ENCODE results near the gene FAS. TPM values are rescaled to one million over a fixed set of nuclear protein-coding genes. Genes with fewer than 3 reads are reported as not detected.
"Not testable (repeated sequence)": the region's sequence is repeated elsewhere in the genome, so short reads cannot be mapped to it uniquely, and the experiment has no call there.

FAS gene
- total RNA-seq, 1 experiment from 2014 or later, result 91.9 TPM

DNA sequence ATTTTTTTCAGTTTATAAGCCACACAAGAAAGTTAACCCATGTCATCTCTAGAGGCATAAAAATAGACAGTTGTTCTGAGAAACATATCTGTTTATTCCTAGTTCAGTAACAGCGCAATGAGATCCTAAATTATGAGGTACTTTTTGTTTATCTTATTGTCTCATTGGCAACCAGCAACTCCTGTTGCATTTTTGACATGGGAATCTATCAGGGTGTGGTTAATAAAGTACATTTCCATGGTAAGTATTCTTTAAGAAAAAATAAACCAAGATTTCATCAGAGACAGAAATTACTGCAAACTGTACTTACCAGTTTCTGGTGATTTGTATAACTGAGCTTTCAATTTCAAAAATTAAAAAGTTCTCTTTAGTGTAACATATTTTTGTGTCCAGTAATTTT, 9.0 kb downstream of the FAS start:
- Histone ChIP-seq H3K4me1 (ENCODE audit: low read length) (peaks cover 92% of the 10 kb centered on the region), H3K4me2 (ENCODE audit: low read depth, low read length, poor library complexity, severe bottlenecking) (peak overlapping the region; percentile 62), H3K9me3 (ENCODE audit: low read length) (no peaks in the 10 kb centered on the region), H3K9ac (ENCODE audit: low read length) (peak overlapping the region; percentile 49), H3K9me2 (replicated peaks; ENCODE audit: insufficient read depth, low read length) (no peaks in the 10 kb centered on the region), H4K20me1 (ENCODE audit: insufficient read depth, low read depth, low read length) (no peaks in the 10 kb centered on the region), H3K4me3 (ENCODE audit: low read length) (peak overlapping the region; percentile 46), H3K36me3 (ENCODE audit: insufficient read depth, low read length) (peaks cover 8% of the 10 kb centered on the region), H3K27me3 (ENCODE audit: low read length) (no peaks in the 10 kb centered on the region), H3K79me2 (ENCODE audit: low read length) (peaks cover 89% of the 10 kb centered on the region), H3K27ac (ENCODE audit: low read length) (peak overlapping the region; percentile 82), H2AFZ (ENCODE audit: low read length) (no peak overlapping the region)
- DNase-seq, result peak; percentile 52

DNA sequence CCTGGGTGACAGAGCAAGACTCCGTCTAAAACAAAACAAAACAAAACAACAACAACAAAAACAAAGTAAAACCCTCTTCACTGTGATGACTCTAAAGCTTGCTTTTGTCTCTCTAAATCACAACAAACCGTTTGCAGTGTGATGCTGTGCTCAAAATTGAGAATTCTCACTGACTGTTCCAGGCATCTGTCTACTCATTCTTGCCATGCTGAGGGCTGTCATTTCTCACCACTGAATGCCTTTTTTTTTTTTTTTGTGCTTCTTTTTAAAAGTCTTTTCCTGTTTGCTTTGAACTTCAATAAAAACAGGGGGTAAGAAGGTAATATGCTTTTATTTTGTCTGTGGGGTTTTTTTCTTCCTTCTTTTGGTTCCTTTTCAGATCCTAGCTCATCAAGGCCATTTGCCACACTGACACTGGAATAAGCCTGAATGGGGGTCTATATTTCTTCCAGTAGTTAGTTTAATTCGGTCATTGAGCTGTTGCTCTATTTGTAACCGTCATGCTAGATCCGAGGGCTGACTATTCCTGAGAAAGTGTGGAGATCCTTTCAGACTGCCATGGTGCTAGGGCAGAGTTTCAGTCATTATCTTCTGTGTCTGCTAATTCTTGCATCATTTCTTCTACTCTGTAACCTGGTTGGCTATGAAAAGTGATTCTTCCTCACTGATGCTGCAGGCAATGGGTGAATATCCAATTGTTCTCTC, 10.6 kb downstream of the FAS start:
- DNase-seq, result no peak
- peaks cover 79% of the 10 kb centered on the region for H3K79me2 ChIP-seq (ENCODE audit: low read length)
- H3K4me2 ChIP-seq (ENCODE audit: low read depth, low read length, poor library complexity, severe bottlenecking), result peak overlapping the region; percentile 62

DNA sequence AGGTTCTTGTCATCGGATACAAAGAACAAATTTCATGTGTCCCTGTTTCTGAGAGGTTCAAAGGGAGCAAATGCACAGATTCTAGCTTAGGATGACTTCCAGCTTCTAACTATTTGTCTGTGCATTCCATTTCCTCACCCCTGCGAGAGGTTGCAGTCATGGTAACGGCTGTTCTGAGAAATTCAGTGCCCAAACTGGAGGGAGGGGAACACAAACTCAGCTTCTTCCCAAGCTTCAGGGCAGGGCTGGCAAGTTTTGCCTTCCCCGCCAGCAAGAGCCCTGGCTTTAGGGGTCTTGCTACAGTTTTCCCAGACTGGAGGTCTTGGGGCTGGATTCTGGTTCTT, 11.1 kb downstream of the FAS start:
- no peak overlapping the region for H3K4me3 ChIP-seq (ENCODE audit: low read length)

More for the DNA sequence above, 10.6 kb downstream of the FAS start:
- no peaks in the 10 kb centered on the region for H4K20me1 ChIP-seq (ENCODE audit: insufficient read depth, low read depth, low read length)
- no peak overlapping the region for H3K4me3 ChIP-seq (ENCODE audit: low read length)
- peak overlapping the region; percentile 82 for H3K27ac ChIP-seq (ENCODE audit: low read length)
- peaks cover 77% of the 10 kb centered on the region for H3K4me1 ChIP-seq (ENCODE audit: low read length)
- no peaks in the 10 kb centered on the region for H3K27me3 ChIP-seq (ENCODE audit: low read length)
- no peaks in the 10 kb centered on the region for H3K9me2 ChIP-seq (replicated peaks; ENCODE audit: insufficient read depth, low read length)
- no peaks in the 10 kb centered on the region for H3K9me3 ChIP-seq (ENCODE audit: low read length)
- no peak overlapping the region for H2AFZ ChIP-seq (ENCODE audit: low read length)
- peaks cover 10% of the 10 kb centered on the region for H3K36me3 ChIP-seq (ENCODE audit: insufficient read depth, low read length)
- peak overlapping the region; percentile 49 for H3K9ac ChIP-seq (ENCODE audit: low read length)

DNA sequence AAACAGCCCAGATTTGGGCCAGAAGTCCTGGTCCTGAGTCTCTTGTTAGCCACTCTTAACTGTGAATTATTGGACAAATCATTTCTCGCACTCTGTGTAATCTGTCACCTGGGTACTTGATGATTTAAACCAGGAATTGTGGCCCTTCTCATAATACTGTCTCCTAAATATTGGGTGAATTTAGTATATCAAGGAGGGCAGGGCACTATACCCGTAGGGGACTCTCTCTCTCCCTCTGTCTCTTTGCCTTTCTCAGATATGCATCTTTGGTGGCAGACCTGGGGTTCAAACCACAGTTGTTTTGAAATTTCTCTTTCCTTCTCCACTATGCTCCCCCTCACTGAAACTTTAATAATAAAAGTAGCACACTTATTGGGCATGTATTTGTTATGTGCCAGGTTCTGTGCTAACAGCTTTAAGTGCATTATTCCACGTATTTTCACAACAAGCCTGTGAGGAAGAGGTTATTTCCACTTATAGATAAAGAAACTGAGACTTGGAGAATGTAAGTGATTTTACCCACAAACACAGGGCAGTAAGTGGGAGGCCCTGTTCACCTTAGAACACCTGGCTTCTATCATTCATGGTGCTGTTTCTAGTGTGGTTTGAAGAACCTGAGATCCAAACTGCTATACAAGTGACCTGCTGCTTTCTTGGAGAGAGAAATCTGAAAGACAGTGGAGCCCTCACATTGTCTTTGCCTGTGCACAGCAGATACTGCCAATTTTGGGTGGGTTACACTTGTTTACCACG, 11.8 kb downstream of the FAS start:
- peak overlapping the region; percentile 62 for H3K4me2 ChIP-seq (ENCODE audit: low read depth, low read length, poor library complexity, severe bottlenecking)
- H3K27ac ChIP-seq (ENCODE audit: low read length), result peak overlapping the region; percentile 82
- no peak overlapping the region for H3K4me3 ChIP-seq (ENCODE audit: low read length)
- H3K79me2 ChIP-seq (ENCODE audit: low read length), result peaks cover 77% of the 10 kb centered on the region
- H2AFZ ChIP-seq (ENCODE audit: low read length), result no peak overlapping the region
- H3K9ac ChIP-seq (ENCODE audit: low read length), result peak overlapping the region; percentile 49; the same call in 1 of the 2 replicates
- H3K27me3 ChIP-seq (ENCODE audit: low read length), result no peaks in the 10 kb centered on the region
- DNase-seq, result no peak
- no peaks in the 10 kb centered on the region for H3K9me2 ChIP-seq (replicated peaks; ENCODE audit: insufficient read depth, low read length)
- H3K9me3 ChIP-seq (ENCODE audit: low read length), result no peaks in the 10 kb centered on the region
- no peaks in the 10 kb centered on the region for H4K20me1 ChIP-seq (ENCODE audit: insufficient read depth, low read depth, low read length)
- peaks cover 65% of the 10 kb centered on the region for H3K4me1 ChIP-seq (ENCODE audit: low read length)
- peaks cover 10% of the 10 kb centered on the region for H3K36me3 ChIP-seq (ENCODE audit: insufficient read depth, low read length)

More for the DNA sequence above, 11.1 kb downstream of the FAS start:
- DNase-seq, result peak; percentile 42
- H3K9ac ChIP-seq (ENCODE audit: low read length), result peak overlapping the region; percentile 49; the same call in 1 of the 2 replicates
- H3K9me3 ChIP-seq (ENCODE audit: low read length), result no peaks in the 10 kb centered on the region
- peaks cover 79% of the 10 kb centered on the region for H3K79me2 ChIP-seq (ENCODE audit: low read length)
- no peaks in the 10 kb centered on the region for H3K27me3 ChIP-seq (ENCODE audit: low read length)
- no peaks in the 10 kb centered on the region for H4K20me1 ChIP-seq (ENCODE audit: insufficient read depth, low read depth, low read length)
- peak overlapping the region; percentile 62 for H3K4me2 ChIP-seq (ENCODE audit: low read depth, low read length, poor library complexity, severe bottlenecking)
- H3K27ac ChIP-seq (ENCODE audit: low read length), result peak overlapping the region; percentile 82
- no peaks in the 10 kb centered on the region for H3K9me2 ChIP-seq (replicated peaks; ENCODE audit: insufficient read depth, low read length)
- H3K4me1 ChIP-seq (ENCODE audit: low read length), result peaks cover 72% of the 10 kb centered on the region
- H3K36me3 ChIP-seq (ENCODE audit: insufficient read depth, low read length), result peaks cover 10% of the 10 kb centered on the region
- H2AFZ ChIP-seq (ENCODE audit: low read length), result no peak overlapping the region

DNA sequence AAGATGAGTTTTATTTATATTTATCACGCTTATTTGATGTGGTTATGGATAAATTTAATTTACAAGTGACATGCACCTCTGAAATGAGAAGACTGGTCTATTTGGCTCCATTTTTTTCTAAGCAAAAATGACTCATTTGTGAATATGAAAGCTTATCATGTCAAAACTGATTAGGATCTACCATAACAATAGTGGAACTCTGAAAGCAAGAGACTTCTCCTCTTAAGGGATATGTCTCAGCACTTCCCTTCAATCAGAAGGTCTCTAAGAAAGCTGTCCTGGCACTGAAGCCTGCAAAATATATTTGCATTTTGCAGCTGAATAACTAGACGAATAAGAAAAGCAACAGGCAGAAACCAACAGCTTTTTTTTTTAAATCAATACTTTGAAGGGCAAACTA, 12.7 kb downstream of the FAS start:
- DNase-seq, result peak; percentile 55
- peaks cover 55% of the 10 kb centered on the region for H3K4me1 ChIP-seq (ENCODE audit: low read length)

DNA sequence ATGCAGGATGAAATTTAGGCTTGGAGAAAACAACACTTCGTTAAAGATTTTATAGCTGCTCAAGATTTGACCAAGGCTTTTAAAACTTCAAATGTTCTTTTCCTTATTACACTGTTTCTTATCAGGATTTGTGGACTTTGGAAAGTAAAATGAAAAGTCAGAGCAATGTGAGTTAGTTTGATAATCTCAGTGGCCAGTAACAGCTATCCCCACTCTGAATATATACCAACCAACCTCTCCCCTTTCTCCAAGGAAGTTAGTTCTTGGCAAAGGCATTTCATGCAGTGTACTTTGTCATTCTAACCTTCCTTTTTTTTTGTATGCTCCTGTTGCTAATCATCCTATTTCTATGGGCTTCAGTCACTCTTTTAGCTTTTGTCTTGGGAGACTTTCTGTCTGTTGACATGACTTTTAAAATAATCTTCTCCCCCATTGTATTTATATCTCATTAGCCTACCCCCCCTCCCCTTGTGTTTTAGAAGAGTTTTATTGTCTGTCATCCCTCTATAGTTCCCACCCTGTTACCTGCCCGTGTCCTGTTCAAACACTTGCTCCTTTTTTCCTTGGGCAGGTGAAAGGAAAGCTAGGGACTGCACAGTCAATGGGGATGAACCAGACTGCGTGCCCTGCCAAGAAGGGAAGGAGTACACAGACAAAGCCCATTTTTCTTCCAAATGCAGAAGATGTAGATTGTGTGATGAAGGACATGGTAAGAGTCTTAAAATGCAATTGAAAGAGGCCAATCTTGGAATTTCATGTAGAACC, 16.7 kb downstream of the FAS start:
- DNase-seq, result no peak
- Histone ChIP-seq H3K9me2 (replicated peaks; ENCODE audit: insufficient read depth, low read length) (no peaks in the 10 kb centered on the region), H2AFZ (ENCODE audit: low read length) (no peak overlapping the region), H3K4me1 (ENCODE audit: low read length) (peaks cover 17% of the 10 kb centered on the region), H3K4me3 (ENCODE audit: low read length) (no peak overlapping the region), H3K79me2 (ENCODE audit: low read length) (peaks cover 34% of the 10 kb centered on the region), H3K4me2 (ENCODE audit: low read depth, low read length, poor library complexity, severe bottlenecking) (no peak overlapping the region), H3K9me3 (ENCODE audit: low read length) (no peaks in the 10 kb centered on the region), H3K9ac (ENCODE audit: low read length) (no peak overlapping the region), H3K36me3 (ENCODE audit: insufficient read depth, low read length) (peaks cover 20% of the 10 kb centered on the region), H3K27me3 (ENCODE audit: low read length) (no peaks in the 10 kb centered on the region), H4K20me1 (ENCODE audit: insufficient read depth, low read depth, low read length) (no peaks in the 10 kb centered on the region), H3K27ac (ENCODE audit: low read length) (no peak overlapping the region)

More for the DNA sequence above, 12.7 kb downstream of the FAS start:
- H3K27ac ChIP-seq (ENCODE audit: low read length), result peak overlapping the region; percentile 82
- peaks cover 71% of the 10 kb centered on the region for H3K79me2 ChIP-seq (ENCODE audit: low read length)
- peak overlapping the region; percentile 62 for H3K4me2 ChIP-seq (ENCODE audit: low read depth, low read length, poor library complexity, severe bottlenecking)
- H3K36me3 ChIP-seq (ENCODE audit: insufficient read depth, low read length), result peaks cover 10% of the 10 kb centered on the region
- H4K20me1 ChIP-seq (ENCODE audit: insufficient read depth, low read depth, low read length), result no peaks in the 10 kb centered on the region
- no peak overlapping the region for H3K4me3 ChIP-seq (ENCODE audit: low read length)
- no peaks in the 10 kb centered on the region for H3K9me2 ChIP-seq (replicated peaks; ENCODE audit: insufficient read depth, low read length)
- H2AFZ ChIP-seq (ENCODE audit: low read length), result no peak overlapping the region
- H3K27me3 ChIP-seq (ENCODE audit: low read length), result no peaks in the 10 kb centered on the region
- no peaks in the 10 kb centered on the region for H3K9me3 ChIP-seq (ENCODE audit: low read length)
- 0 out of 2 replicates have a peak overlapping the region, but pooled peaks have one; percentile 49 for H3K9ac ChIP-seq (ENCODE audit: low read length)

DNA sequence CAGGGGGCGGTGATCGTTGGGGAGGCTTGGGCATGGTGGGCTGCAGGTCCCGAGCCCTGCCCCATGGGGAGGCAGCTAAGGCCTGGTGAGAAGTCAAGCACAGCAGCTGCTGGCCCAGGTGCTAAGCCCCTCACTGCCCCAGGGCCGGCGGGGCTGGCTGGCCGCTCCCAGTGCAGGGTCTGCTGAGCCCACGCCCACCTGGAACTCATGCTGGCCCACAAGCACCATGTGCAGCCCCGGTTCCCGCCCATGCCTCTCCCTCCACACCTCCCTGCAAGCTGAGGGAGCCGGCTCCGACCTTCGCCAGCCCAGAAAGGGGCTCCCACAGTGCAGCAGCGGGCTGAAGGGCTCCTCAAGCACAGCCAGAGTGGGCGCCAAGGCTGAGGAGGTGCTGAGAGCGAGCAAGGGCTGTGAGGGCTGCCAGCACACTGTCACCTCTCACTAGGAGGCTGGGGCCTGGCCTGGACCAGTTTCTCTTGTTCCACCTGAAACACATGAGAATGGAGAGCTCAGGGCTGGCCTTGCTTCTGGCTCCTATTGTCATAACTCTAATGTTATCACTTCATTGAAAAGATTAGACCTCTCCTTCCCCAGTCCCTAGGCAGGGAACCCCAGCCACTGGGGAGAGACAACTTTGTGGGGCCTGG, 28.2 kb downstream of the FAS start:
- not testable (repeated sequence) for DNase-seq; H3K9me3 ChIP-seq (ENCODE audit: low read length); H2AFZ ChIP-seq (ENCODE audit: low read length); H3K79me2 ChIP-seq (ENCODE audit: low read length); H3K4me3 ChIP-seq (ENCODE audit: low read length); H3K27ac ChIP-seq (ENCODE audit: low read length); H3K9me2 ChIP-seq (replicated peaks; ENCODE audit: insufficient read depth, low read length); H3K9ac ChIP-seq (ENCODE audit: low read length); H4K20me1 ChIP-seq (ENCODE audit: insufficient read depth, low read depth, low read length); H3K4me1 ChIP-seq (ENCODE audit: low read length); H3K4me2 ChIP-seq (ENCODE audit: low read depth, low read length, poor library complexity, severe bottlenecking); H3K27me3 ChIP-seq (ENCODE audit: low read length)
- peaks cover 47% of the 10 kb centered on the region for H3K36me3 ChIP-seq (ENCODE audit: insufficient read depth, low read length)
